UCSD-AML1 (cell line): Measurements from ENCODE around the gene LRRC14B.
A peak's percentile ranks its signal among the peaks of the same experiment; 100 is the strongest.

Experiments
- DNase-seq: peaks from one replicate; lab custom pipeline; 2025; ENCODE audit not compliant: unreplicated experiment; lab: John Stamatoyannopoulos, UW

The LRRC14B gene

DNA sequence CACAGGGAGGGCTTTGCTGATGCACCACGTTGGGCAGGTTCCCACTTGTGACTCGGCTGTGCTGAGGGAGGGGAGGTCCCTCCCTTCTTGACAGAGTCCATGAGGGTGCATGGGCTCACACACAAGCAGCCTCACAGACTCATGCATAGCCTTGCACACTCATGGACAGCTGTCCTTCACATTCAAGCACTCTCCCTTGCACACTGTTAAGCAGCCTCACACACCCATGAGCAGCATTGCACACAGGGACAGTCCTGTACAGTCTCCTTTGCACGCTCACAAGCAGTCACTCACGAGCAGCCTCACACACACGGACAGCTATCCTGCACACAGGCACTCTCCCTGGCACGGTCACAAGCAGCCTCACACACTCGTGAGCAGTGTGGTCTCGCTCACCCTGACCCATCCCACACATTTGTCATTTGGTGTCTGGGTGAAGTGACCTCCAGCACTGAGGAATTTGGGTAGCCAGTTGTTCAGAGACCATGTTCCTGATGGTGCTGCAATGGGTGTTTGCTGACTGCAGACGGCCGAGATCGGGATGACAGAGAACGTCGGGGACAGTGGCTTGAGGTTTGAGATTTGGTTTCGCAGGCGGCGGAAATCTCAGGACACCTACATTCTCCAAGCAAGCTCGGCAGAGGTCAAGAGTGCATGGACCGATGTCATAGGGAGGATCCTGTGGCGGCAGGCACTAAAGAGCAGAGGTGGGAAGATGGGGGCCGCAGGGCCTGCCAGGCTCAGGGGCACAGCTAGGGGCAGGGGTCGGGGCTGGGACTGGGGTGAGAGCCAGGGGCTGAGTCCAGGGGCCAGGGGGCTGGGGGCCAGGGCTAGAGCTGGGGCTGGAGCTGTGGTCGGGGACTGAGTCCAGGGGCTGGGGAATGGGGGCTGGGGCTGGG lies 17.7 kb upstream of the LRRC14B start:
- no peak for DNase-seq

DNA sequence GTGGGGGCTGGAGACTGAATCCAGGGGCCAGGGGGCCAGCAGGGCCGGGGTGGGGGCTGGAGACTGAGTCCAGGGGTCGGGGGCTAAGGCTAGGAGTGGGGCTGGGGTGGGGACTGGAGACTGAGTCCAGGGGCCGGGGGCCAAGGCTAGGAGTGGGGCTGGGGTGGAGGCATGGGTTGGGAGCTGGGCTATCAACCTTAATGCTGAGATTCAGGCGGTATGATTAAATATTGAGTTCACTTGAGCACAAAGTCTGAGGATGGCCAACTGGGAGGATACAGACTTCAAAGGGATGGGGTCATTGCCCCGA lies 17.0 kb upstream of the LRRC14B start:
- no peak for DNase-seq

DNA sequence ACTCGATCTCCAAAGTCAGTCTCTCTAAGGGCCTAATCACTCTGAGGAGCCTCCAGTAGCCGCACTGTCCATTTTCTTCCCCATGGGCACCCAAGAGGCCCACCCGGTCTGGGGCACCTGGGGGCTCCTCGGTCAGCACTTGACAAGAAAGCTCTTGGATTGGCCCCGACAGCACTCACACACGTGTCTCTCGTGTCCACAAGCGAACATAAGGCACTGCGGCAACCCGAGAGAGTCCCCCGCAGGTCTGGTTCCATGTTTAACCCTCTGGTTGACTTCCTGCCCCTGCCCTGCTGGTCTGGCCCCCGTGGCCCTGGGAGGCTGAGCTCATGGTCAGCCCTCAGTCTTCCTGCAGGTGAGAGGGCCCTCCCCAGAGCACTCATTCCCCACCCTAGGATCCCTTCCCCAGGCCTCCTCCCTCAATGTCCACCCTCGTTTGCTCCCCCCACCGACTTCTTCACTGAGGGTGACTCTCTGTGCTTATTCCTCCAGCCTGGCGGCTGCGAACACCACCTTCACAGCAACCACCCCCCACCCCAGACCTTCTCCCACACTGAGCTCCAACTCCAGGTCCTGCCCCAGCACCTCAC lies 16.3 kb upstream of the LRRC14B start:
- DNase-seq: no peak

DNA sequence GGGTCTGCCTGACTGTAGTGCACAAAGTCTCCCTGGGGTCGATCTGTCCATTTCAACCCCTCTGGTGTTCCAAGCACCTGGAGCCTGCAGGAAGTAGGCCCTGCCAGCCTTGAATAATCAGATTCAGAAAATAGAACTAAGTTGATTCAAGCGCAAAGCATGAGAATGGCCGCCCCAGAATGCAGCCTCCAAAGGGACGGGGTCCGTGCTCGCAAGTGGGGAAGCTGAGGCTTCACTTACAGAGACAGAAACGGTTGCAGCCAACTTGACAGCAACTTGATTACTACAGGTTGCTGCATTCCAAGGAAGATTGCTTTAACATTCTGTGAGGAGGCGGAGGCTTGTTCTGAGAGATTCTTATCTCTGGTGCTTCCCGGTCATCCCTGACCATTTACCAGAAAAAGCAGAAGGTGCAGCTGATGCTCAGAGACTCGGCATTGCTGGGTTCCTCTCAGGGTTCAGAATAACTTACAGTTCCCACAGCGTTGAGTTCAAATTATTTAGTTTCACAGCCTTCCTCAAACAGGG lies 14.9 kb upstream of the LRRC14B start:
- no peak for DNase-seq

DNA sequence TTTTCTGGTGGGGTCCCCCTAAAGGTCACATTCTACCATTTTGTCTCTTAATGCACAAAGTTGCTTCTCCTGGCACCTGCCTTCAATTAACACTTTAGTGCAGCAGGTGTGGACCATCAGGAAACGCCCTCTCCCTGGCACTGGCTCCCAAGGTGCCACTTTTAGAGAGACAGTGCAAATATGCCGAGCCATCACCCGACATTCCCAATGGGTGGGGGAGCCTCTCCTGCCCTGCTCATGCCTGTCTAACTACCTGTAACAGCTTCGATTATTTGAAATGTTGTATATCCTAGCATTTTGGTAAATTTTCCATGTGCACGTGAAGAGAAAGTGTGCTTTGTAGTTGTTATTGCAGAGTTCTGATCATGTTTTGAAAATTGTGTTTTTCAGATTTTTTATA lies 13.2 kb upstream of the LRRC14B start:
- DNase-seq: no peak

DNA sequence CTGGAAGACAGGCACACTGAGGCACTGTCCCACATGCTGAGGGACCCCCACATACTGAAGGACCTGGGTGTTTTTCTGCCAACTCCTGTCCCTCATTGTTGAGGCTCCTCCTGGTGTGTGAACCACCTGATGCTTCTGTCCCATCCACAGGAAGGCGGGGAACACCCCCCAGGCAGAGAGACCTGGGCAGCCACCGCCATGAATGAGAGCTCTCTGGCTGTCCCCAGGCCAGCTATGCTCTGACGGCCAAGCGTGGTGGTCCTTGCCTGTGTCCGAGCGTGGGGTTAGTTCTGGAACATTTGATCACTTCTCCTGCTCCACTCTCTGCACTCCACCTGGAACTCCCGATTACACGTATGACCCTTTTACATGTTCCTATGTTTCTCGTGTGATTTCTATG lies 11.9 kb upstream of the LRRC14B start:
- no peak for DNase-seq

DNA sequence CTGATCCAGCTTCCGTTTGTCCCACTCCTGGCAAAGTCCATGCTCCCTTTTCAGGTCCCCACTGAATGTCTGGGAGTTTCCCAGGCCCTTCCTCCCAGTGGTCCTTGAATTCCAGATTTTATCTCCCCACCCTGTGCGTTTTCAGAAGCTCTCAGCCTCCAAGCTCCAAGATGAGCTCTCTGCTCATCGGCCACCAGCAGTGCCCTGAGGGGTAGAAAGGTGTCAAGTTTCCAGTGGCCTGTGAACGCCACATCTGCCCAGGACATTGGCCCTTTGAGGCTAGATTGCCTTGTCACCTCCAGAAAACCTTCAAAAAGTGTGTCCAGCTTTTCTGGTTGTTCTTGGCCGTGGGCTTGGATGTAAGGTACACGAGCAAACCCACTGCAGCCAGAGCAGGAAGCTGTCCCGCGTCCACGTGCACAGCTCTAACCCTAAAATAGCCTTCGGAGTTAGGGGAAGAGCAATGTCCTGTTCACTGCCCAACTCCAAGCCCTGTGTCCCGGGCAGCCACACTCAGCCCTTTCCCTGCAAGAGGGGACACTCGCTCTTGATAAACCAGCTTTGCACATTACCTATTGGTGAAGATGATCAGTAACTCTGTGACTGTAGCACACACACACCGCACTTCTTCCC lies 10.9 kb upstream of the LRRC14B start:
- no peak for DNase-seq

DNA sequence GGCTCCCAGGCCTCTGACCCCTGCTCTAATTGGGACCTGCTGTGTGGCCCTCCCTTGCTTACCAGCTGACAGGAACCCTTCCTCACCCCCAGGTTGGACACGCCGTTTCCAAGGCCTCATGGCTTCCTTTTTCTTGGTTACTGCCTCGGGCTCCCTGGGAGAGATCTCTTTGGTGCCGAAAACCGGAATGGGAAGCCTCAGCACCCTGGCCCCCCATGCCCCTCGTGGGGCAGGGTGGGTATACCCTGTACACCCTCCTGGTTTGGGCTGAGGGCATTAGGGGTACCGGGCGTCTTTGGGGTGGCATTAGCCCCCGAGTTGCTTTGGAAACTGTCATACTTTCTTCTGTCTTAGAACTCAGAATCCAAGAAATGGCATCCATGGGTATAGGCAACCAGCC lies 10.1 kb upstream of the LRRC14B start:
- no peak for DNase-seq

DNA sequence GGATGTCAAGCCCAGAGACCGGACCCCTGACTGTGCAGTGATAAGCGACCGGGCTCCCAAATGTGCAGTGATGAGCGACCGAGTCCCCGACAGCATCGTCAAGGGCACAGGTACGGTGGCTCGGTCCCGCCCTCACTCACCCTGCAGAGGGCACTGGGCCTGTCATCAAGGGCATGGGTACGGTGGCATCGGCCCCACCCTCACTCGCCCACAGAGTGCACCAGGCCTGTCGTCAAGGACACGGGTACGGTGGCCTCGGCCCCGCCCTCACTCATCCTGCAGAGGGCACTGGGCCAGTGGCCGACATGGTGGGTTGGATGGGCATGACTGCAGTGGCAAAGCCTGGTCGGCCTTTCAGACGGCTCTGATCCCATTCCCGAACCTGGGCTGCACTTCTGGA lies 9.7 kb upstream of the LRRC14B start:
- DNase-seq: no peak

DNA sequence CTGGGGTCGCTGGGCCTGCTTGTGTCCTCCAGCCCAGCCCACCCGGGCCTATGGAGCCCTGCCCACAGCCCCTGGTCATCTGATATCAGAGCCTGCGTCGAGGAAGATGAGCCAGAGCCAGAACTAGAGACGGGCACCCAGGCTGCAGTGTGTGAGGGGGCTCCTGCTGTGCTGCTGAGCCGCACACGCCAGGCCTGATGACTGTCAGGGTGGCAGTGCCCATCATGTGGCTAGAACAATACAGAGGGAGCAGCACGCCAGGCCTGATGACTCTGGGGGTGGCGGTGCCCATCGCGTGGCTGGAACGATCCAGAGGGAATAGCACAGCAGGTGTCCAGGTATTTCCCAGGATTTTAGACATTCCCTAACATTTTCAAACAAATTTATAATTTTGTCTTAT lies 9.2 kb upstream of the LRRC14B start:
- DNase-seq: no peak

DNA sequence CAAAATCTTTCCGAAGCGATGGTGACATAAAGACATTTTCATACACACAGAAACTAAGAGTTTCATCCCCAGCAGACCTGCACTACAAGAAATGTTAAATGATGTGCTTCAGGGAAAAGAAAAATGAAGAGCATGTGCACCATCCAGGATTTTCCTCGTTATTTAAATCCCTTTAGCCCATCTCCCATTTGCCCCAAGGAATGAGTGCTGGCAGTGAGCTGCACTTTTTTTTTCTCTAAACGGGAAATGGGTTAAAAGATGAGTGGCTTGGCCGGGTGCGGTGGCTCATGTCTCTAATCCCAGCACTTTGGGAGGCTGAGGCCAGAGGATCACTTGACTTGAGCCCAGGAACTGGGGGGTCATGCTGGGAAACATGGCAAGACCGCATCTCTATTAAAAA lies 6.8 kb upstream of the LRRC14B start:
- no peak for DNase-seq

DNA sequence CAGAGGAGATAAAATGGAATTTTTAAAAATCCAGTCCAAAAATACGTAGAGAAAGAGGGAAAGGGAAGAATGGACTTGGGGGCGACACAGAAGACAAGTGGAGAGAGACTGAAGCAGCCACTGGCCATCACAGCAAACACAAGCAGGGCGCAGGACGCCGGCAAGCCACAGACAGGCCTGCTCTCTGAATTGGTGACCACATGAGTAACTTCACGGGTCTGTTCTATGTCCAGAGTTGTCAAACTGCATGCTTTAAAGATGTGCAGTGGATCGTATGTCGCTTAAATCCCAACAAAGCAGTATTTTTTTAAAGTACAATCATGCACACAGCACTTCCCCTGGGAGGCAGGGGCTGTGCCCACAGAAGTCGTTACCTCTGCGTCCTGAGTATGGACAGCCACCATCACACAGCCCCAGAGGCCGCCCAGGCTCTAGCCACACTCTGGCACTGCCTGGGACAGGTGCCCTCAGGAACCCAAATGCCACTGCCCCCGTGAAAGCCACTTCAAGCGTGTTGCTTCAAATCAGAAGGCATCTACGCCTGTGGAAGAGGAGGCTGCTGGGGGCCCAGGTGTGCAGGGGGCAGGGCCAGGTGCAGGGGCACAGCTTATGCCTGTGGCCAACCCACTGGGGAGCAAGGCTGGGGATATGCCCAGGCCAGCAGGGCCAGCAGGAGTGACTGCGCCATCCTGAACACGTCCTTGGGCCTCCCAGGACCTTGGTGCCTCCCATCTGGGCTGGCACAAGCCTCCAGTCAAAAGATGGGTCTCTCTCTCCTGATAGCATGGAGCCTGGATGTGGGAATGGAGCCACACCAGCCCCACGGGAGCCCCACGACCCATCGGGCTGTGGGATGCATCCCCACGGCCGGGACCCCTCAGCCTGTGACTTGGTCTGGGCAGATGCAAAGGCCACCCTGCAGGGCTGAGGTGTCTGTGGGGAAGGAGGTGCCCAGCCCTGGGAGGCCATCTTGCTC lies 5.9 kb upstream of the LRRC14B start:
- DNase-seq: no peak

DNA sequence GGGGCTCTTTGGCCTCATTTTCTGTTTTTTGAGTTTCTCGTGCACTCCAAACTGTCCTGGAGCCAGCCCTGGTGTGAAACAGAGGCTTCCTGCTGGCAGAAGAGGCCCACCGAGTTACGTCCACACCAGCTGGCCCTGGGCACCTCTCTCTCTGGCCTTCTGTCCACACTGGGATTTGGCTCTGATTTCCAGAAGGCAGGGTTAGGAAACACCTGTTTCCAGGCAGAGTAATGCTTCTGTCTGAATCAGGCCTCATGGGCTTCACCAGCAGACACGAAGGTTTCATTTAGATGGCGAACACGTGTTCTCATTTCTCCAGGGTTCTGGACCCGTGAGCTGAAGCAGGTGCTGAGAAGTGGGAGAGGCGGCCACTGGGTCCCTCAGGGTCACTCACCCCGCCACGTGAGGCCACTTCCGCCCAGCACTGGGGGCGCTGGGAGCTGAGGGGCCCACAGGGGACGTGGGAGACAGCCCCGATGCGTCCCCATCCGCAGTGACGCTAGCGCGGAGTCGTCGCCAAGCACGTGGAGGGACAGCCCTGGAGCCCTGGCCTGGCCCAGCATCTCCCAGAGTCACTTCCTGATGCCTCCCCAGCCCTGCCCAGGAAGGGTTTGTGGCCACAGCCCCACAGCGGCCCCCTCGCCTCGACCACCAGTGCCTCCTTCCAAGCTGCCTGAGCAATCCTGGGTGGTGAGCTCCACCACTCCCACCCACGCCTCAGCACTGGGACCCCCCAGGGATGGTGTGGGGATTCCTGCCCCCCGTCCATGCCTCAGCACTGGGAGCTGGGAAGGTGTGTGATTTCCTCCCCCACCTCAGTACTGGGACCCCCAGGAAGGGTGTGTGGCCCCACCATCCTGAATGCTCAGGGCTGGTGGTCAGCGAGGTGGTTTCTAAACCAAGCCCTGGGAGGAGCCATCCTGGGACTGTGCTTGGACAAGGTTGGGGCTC lies 4.9 kb upstream of the LRRC14B start:
- no peak for DNase-seq

DNA sequence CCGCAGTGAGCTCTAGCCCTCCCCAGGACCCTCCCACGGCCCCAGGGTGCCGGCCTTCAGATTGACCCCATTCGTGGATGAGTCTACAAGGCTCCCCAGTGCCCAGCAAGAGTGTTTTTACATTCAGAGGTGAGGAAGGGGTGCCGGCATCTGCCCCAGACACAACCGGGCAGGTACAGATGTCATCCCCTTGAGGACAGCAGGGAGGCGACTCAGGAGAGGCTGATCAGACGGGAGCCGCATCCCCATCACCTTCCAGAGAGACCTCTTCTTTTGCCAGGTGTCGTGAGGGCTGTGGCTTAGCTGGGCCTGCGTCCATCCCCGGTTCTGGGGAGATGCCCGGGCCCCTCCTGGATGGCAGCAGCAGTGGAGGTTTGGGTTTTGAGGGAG lies 4.3 kb upstream of the LRRC14B start:
- no peak for DNase-seq

DNA sequence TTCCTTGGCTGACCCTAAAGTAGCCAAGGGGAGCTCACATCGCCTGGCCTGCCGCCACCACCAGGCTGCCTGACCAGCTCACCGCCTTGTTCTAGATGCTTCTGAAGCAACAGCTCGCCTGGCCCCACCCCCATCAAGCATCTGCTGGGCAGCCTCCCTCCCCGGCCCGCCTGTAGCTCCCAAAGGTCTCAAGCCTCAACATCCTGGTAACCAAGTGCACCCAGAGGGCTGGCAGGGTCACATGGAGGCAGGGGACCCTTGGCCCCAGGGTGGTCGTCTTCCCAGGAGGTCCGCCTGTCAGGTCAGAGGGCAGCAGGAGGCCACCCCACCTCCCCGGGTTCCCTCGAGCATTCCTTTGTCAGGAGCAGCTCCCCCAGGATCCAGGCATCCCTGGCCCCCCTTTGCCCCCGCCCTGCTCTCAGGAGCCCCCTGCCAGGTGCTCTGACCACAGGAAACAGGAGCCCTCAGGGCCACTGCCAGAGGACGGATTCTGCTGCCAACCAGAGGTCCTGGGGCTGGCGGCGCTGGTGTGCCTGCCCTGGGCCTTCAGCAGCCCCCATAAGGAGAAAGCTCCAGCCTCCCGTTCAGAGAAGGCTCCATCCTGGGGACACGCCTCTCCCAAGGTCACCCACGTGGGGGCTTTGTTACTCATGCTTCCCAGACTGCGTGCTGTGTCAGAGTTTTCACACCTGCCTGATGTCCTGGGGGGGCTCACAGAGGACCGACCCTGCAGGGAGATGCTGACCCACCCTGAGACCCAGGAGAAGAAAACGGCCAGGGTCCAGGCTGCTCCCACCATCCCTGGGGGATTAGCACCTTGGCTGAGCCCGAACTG lies 3.5 kb upstream of the LRRC14B start:
- DNase-seq: no peak

DNA sequence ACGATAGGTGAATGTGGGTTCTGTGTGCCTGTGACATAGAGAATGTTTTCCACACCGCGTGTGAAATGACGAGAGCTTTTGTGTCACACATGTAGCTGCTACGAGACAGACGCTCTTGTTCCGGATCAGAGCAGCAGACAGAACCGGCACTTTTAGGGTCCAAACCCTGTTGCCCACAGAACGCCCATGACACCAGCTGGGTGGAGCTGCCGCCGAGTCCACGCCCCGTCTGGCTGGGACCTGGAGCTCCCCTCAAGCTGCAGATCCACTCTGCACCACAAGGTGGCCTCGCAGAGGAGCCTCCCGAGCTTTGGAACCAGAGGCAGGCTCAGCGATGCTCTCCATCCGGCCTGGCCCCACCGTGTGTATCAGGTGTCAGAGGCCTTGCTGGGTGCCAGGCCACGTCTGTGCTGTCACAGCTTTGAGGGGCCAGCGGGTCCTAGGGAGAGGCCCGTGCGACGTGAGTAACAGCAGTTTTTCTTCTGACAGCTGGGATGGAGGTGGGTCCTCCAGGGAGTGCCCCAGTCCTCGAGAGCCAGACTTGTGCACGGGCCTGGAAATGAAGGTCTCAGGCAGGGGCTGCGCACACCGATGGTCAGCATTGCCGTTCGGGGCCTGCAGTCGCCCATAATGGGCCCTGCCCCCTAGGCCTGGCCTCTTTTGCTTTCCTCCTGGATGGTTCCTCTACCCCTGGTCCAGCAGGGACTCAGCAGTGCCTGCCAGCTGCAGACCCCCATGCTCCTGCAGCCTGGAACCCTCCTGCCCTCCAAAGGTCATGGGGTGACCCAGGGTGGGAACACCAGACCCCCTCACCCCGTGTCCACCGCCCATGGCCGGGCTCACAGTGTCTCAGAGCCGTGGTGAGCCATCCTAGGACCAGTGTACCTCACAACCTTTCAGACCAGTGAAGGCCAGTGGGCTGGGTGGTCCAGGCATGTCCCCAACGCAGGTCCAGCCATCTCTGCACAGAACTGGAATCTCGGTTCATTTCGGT lies 2.5 kb upstream of the LRRC14B start:
- peak; percentile 86 for DNase-seq

DNA sequence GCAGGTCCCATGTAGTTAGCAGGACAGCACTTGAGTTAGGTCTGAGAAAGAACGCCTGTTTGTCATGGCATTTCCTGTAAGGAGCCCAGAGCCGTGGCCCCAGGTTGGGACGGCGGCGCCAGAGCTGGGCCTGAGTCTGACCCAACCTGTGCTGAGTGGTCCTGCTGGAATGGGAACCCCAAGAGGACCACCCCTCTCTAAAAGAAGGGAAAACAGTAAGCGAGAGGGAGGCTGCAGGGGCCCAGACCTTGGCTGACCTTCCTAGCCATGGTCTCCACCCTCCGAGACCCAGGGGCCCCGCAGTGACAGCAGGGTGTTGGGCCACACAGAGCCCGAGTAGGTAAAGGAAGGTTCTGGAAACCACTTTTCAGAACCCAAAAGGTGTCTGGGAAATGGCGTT lies 1.8 kb upstream of the LRRC14B start:
- no peak for DNase-seq

DNA sequence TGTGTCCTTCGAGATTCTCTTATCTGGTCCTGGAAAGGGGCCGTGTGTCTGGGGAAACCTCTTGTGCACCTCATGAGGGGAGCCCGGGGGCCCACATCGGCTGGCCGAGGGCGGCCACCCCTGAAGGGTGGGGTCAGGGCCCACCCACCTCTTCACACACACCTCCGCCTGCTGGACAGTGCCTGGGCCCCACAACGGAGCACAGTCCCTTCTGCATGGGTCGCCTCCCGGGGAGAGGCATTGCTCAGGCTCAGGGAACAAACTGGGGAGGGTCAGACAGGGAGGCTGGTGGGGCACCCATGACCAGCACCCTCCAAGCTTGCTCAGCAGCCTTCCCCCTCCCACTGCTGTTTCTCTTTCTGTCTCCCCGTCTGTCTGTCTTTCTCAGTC lies 1.3 kb upstream of the LRRC14B start:
- no peak for DNase-seq
